Sigmoid colon (tissue), 7 donors: Measurements from ENCODE around the gene ARHGAP15. TPM values are rescaled to one million over a fixed set of nuclear protein-coding genes. Genes with fewer than 3 reads are reported as not detected.

Source experiments
- DNase-seq: peaks from one replicate; pipeline ENCODE4 v3.0.0-alpha.2; 2019
- H3K27ac ChIP-seq, 4 donors: fragments of 200-600 bp; sonication (generic); one replicate each; pipeline ENCODE4 v1.5.1; 2016 to 2019; ENCODE audit warnings: mild to moderate bottlenecking in 1 of 4
- H3K27me3 ChIP-seq, 3 donors: fragments of 200-600 bp; sonication (generic); one replicate each; pipeline ENCODE4 v1.5.1; 2019; ENCODE audit warnings: mild to moderate bottlenecking in 1 of 3
- H3K36me3 ChIP-seq, 4 donors: fragments of 200-600 bp; sonication (generic); one replicate each; pipeline ENCODE4 v1.5.1; 2016 to 2019
- H3K4me1 ChIP-seq, 4 donors: fragments of 200-600 bp; sonication (generic); one replicate each; pipeline ENCODE4 v1.5.1; 2017 to 2019
- H3K4me3 ChIP-seq, 4 donors: fragments of 200-600 bp; sonication (generic); one replicate each; pipeline ENCODE4 v1.5.1; 2017 to 2019; ENCODE audit warnings: mild to moderate bottlenecking in 2 of 4, moderate library complexity in 1 of 4
- H3K9me3 ChIP-seq, 4 donors: fragments of 200-600 bp in 3 of 4; sonication (generic) in 3 of 4; one replicate each; pipeline versions ENCODE4 v1.5.1 to v1.6.1; 2013 to 2019
- CTCF ChIP-seq, 4 experiments: fragments of 450-650 bp in 3 of 4; fragments of 200-600 bp in 1 of 4; IDR thresholded peaks; one replicate each; pipeline ENCODE4 v1.5.1; 2016 to 2019; ENCODE audit warnings: antibody characterized with exemption in 4 of 4, mild to moderate bottlenecking in 3 of 4, moderate library complexity in 2 of 4
- EP300 ChIP-seq, 4 donors: sonication (generic); formaldehyde crosslinking; IDR thresholded peaks; one replicate each; pipeline ENCODE4 v1.6.1; 2017; ENCODE audit warnings: antibody characterized with exemption in 4 of 4
- POLR2A ChIP-seq, 2 donors: fragments of 450-650 bp; IDR thresholded peaks; one replicate each; pipeline ENCODE4 v1.6.1; 2016; ENCODE audit warnings: antibody characterized with exemption in 2 of 2, mild to moderate bottlenecking in 2 of 2, moderate library complexity in 2 of 2
- POLR2AphosphoS5 ChIP-seq, 4 donors: sonication (generic); formaldehyde crosslinking; IDR thresholded peaks; one replicate each; pipeline ENCODE4 v1.6.1; 2017; ENCODE audit warnings: antibody characterized with exemption in 4 of 4
- WGBS, 2 donors: extraction: QIAGEN DNeasy Blood & Tissue Kit; methylation state at CpG; one replicate each; pipeline ENCODE4 v1.1.7; 2013; 5-methylcytosine and 5-hydroxymethylcytosine counted together
- intact Hi-C: fragments of 100-400 bp; cut with DNase I; formaldehyde crosslinking; loops from one replicate; pipeline ENCODE4 v1.15.1; 2023
- polyA plus RNA-seq, 3 donors: library from polyadenylated mRNA; stranded (reverse); fragments of 200-250 nt; gene quantifications; one replicate each; pipeline ENCODE4 v1.2.3, GENCODE V29; 2013
- total RNA-seq, 4 donors: library from RNA; depleted of rRNA; stranded (reverse); fragments of >200 nt; gene quantifications; one replicate each; pipeline ENCODE4 v1.1.0, GENCODE V29; 2016
- donor health status: healthy with polysubstance abuse.
- donor health status: Bipolar disorder and iron deficiency.
- donor health status: healthy.

Gene ARHGAP15
- total and polyA plus RNA-seq, 7 donors: 3.7 to 16.4 (median 6.0) TPM

- DNase-seq: no peak
- Histone ChIP-seq H3K36me3 (no peaks in the 10 kb centered on the region), H3K4me1 (peaks cover 0 to 24% (median 13%) of the 10 kb centered on the region in 4 donors), H3K4me3 (no peak overlapping the region), H3K27ac (peak overlapping the region in 3 of 4 donors; percentile 37 to 44 (median 38)), H3K9me3 (no peaks in the 10 kb centered on the region), H3K27me3 (no peaks in the 10 kb centered on the region)
- WGBS, 2 donors: 67 to 73% methylated on average over 6 of the region's 6 CpGs
- TF ChIP-seq CTCF (IDR thresholded peaks at IDR 0.05) (no peak), POLR2AphosphoS5 (IDR thresholded peaks at IDR 0.05) (no peak), POLR2A (IDR thresholded peaks at IDR 0.05) (no peak), EP300 (IDR thresholded peaks at IDR 0.05) (no peak)
- intact Hi-C loops: no loop called here
Observed at GRCh38 chr2:143524559-143525401, 395.6 kb downstream of the ARHGAP15 start.

GRCh38 chr2:143525402-143525860, 396.2 kb downstream of the ARHGAP15 start:
- DNase-seq: no peak
- no peak for TF ChIP-seq EP300 (IDR thresholded peaks at IDR 0.05)
- TF ChIP-seq CTCF (IDR thresholded peaks at IDR 0.05): no peak
- no peak for TF ChIP-seq POLR2AphosphoS5 (IDR thresholded peaks at IDR 0.05)
- TF ChIP-seq POLR2A (IDR thresholded peaks at IDR 0.05): no peak
- H3K9me3 ChIP-seq: no peaks in the 10 kb centered on the region
- no peaks in the 10 kb centered on the region for H3K27me3 ChIP-seq
- intact Hi-C loops: no loop called here
- peak overlapping the region in 3 of 4 donors; percentile 18 to 38 (median 37) for H3K27ac ChIP-seq
- H3K4me1 ChIP-seq: peaks cover 0 to 24% (median 13%) of the 10 kb centered on the region in 4 donors
- no peak overlapping the region for H3K4me3 ChIP-seq
- no peaks in the 10 kb centered on the region for H3K36me3 ChIP-seq
- WGBS, 2 donors: 23 to 35% methylated on average over 2 of the region's 2 CpGs

- Histone ChIP-seq H3K9me3 (no peaks in the 10 kb centered on the region), H3K27me3 (no peaks in the 10 kb centered on the region), H3K36me3 (no peaks in the 10 kb centered on the region), H3K4me1 (peaks cover 0 to 24% (median 13%) of the 10 kb centered on the region in 4 donors), H3K4me3 (no peak overlapping the region), H3K27ac (no peak overlapping the region)
- DNase-seq: no peak
- intact Hi-C loops: no loop called here
- no peak for TF ChIP-seq CTCF (IDR thresholded peaks at IDR 0.05)
- TF ChIP-seq POLR2AphosphoS5 (IDR thresholded peaks at IDR 0.05): no peak
- no peak for TF ChIP-seq POLR2A (IDR thresholded peaks at IDR 0.05)
- no peak for TF ChIP-seq EP300 (IDR thresholded peaks at IDR 0.05)
Observed at GRCh38 chr2:143526498-143526897, 397.3 kb downstream of the ARHGAP15 start.

- H3K4me3 ChIP-seq: no peak overlapping the region
- H3K27ac ChIP-seq: no peak overlapping the region
- H3K9me3 ChIP-seq: no peaks in the 10 kb centered on the region
- no peaks in the 10 kb centered on the region for H3K36me3 ChIP-seq
- 91 to 96% methylated on average over 1 of the region's 1 CpG for WGBS, 2 donors
- DNase-seq: no peak
- intact Hi-C loops: no loop called here
- TF ChIP-seq EP300 (IDR thresholded peaks at IDR 0.05): no peak
- TF ChIP-seq POLR2AphosphoS5 (IDR thresholded peaks at IDR 0.05): no peak
- no peak for TF ChIP-seq CTCF (IDR thresholded peaks at IDR 0.05)
- TF ChIP-seq POLR2A (IDR thresholded peaks at IDR 0.05): no peak
- peaks cover 0 to 24% (median 13%) of the 10 kb centered on the region in 4 donors for H3K4me1 ChIP-seq
- H3K27me3 ChIP-seq: no peaks in the 10 kb centered on the region
Observed at GRCh38 chr2:143528021-143528420, 398.8 kb downstream of the ARHGAP15 start.
